Activated naive CD4-positive, alpha-beta T cell treated with anti-CD3 and anti-CD28 coated beads for 36 hours (primary cell): Measurements from ENCODE around the gene DAGLA. TPM values are rescaled to one million over a fixed set of nuclear protein-coding genes. Genes with fewer than 3 reads are reported as not detected.

Experiments used
- CTCF ChIA-PET: fragments of 350-600 bp; sonication (Branson Sonifier 250); formaldehyde crosslinking; loops from one replicate; lab custom pipeline; 2021; ENCODE audit warnings: antibody characterized with exemption; lab: Charles Lee
- DNase-seq: peaks from one replicate; pipeline ENCODE4 v3.0.0-alpha.2; 2020
- H3K27ac Mint-ChIP-seq: one replicate; pipeline ENCODE4 v1.8.0; 2021; ENCODE audit warnings: mild to moderate bottlenecking, mixed read lengths
- H3K27me3 Mint-ChIP-seq: one replicate; pipeline ENCODE4 v1.8.0; 2021; ENCODE audit warnings: low read depth, mixed read lengths
- H3K36me3 Mint-ChIP-seq: one replicate; pipeline ENCODE4 v1.8.0; 2021; ENCODE audit warnings: low read depth, mixed read lengths
- H3K4me1 Mint-ChIP-seq: one replicate; pipeline ENCODE4 v1.8.0; 2021; ENCODE audit warnings: low read depth, mixed read lengths
- H3K4me3 Mint-ChIP-seq: one replicate; pipeline ENCODE4 v1.8.0; 2021; ENCODE audit warnings: mild to moderate bottlenecking, moderate library complexity, mixed read lengths
- H3K9me3 Mint-ChIP-seq: one replicate; pipeline ENCODE4 v1.8.0; 2021; ENCODE audit warnings: mixed read lengths
- intact Hi-C: fragments of 100-400 bp; cut with micrococcal nuclease; formaldehyde crosslinking; loops from one replicate; pipeline ENCODE4 v1.15.1; 2023
- total RNA-seq, 2 experiments: library from RNA; stranded (reverse); gene quantifications; one replicate each; pipeline ENCODE4 v1.2.3, GENCODE V29; 2021

DAGLA gene
- total RNA-seq, 2 experiments from 2014 or later, result 0.02 to 0.07 TPM

GRCh38 chr11:61695917-61696316 is 15.7 kb downstream of the DAGLA start:
- peak; percentile 98 for DNase-seq
- no peaks in the 10 kb centered on the region for H3K27me3 Mint-ChIP-seq
- H3K4me1 Mint-ChIP-seq, result peaks cover 28% of the 10 kb centered on the region
- H3K27ac Mint-ChIP-seq, result no peak overlapping the region
- no peak overlapping the region for H3K4me3 Mint-ChIP-seq
- intact Hi-C loops, result loop anchor here (1.0 to 5.0 kb wide), 3 partner anchors 16 to 276 kb away; partner anchors contain the start of gene DAGLA
- H3K9me3 Mint-ChIP-seq, result no peaks in the 10 kb centered on the region
- no peaks in the 10 kb centered on the region for H3K36me3 Mint-ChIP-seq
- CTCF ChIA-PET, result interaction anchor here (2.1 kb wide), 1 partner anchor 37 kb away, joined by 8 read pairs; no protein-coding TSS in a partner anchor

GRCh38 chr11:61696602-61697001 is 16.4 kb downstream of the DAGLA start:
- CTCF ChIA-PET, result interaction anchor here (3.0 kb wide), 1 partner anchor 37 kb away, joined by 11 read pairs; no protein-coding TSS in a partner anchor
- Mint-ChIP-seq H3K4me1 (peaks cover 28% of the 10 kb centered on the region), H3K27me3 (no peaks in the 10 kb centered on the region), H3K36me3 (no peaks in the 10 kb centered on the region), H3K27ac (peak overlapping the region; percentile 36), H3K4me3 (no peak overlapping the region), H3K9me3 (no peaks in the 10 kb centered on the region)
- intact Hi-C loops, result loop anchor here (1.0 to 5.0 kb wide), 3 partner anchors 16 to 276 kb away; partner anchors contain the start of gene DAGLA
- no peak for DNase-seq

- intact Hi-C loops, result loop anchor here (5.0 kb wide), 1 partner anchor 275 kb away; no protein-coding TSS in a partner anchor
- Mint-ChIP-seq H3K4me3 (no peak overlapping the region), H3K9me3 (no peaks in the 10 kb centered on the region), H3K36me3 (no peaks in the 10 kb centered on the region), H3K27ac (no peak overlapping the region), H3K4me1 (peaks cover 28% of the 10 kb centered on the region), H3K27me3 (no peaks in the 10 kb centered on the region)
- CTCF ChIA-PET, result interaction anchor here (0.6 to 3.0 kb wide), 2 partner anchors 37 to 232 kb away, joined by 3 to 11 read pairs; no protein-coding TSS in a partner anchor
- no peak for DNase-seq
These were observed 16.9 kb downstream of the DAGLA start for GRCh38 chr11:61697078-61697502.

GRCh38 chr11:61697764-61698163 is 17.6 kb downstream of the DAGLA start:
- Mint-ChIP-seq H3K4me3 (no peak overlapping the region), H3K27ac (no peak overlapping the region), H3K4me1 (peaks cover 28% of the 10 kb centered on the region), H3K9me3 (no peaks in the 10 kb centered on the region), H3K27me3 (no peaks in the 10 kb centered on the region), H3K36me3 (no peaks in the 10 kb centered on the region)
- CTCF ChIA-PET, result interaction anchor here (0.8 to 3.0 kb wide), 2 partner anchors 36 to 474 kb away, joined by 4 to 11 read pairs; no protein-coding TSS in a partner anchor
- DNase-seq, result no peak
- intact Hi-C loops, result loop anchor here (5.0 kb wide), 1 partner anchor 275 kb away; no protein-coding TSS in a partner anchor

GRCh38 chr11:61698173-61698948 is 18.2 kb downstream of the DAGLA start:
- intact Hi-C loops, result loop anchor here (5.0 kb wide), 1 partner anchor 274 kb away; no protein-coding TSS in a partner anchor

GRCh38 chr11:61699737-61700160 is 19.6 kb downstream of the DAGLA start:
- no peak for DNase-seq
- Mint-ChIP-seq H3K36me3 (no peaks in the 10 kb centered on the region), H3K27ac (no peak overlapping the region), H3K27me3 (no peaks in the 10 kb centered on the region), H3K9me3 (no peaks in the 10 kb centered on the region), H3K4me1 (peaks cover 28% of the 10 kb centered on the region), H3K4me3 (no peak overlapping the region)
- intact Hi-C loops, result loop anchor here (5.0 kb wide), 1 partner anchor 273 kb away; no protein-coding TSS in a partner anchor
- CTCF ChIA-PET, result interaction anchor here (1.5 kb wide), 1 partner anchor 11 kb away, joined by 3 read pairs; no protein-coding TSS in a partner anchor

More at GRCh38 chr11:61698173-61698948, 18.2 kb downstream of the DAGLA start:
- no peaks in the 10 kb centered on the region for H3K27me3 Mint-ChIP-seq
- DNase-seq, result no peak
- no peaks in the 10 kb centered on the region for H3K9me3 Mint-ChIP-seq
- no peaks in the 10 kb centered on the region for H3K36me3 Mint-ChIP-seq
- H3K27ac Mint-ChIP-seq, result no peak overlapping the region
- peaks cover 28% of the 10 kb centered on the region for H3K4me1 Mint-ChIP-seq
- CTCF ChIA-PET, result interaction anchor here (0.8 to 3.0 kb wide), 3 partner anchors 10 to 473 kb away, joined by 3 to 11 read pairs (median 4); no protein-coding TSS in a partner anchor
- H3K4me3 Mint-ChIP-seq, result no peak overlapping the region

GRCh38 chr11:61700212-61700611 is 20.0 kb downstream of the DAGLA start:
- no peak for DNase-seq
- no peaks in the 10 kb centered on the region for H3K27me3 Mint-ChIP-seq
- CTCF ChIA-PET, result no interaction called here
- intact Hi-C loops, result no loop called here
- no peak overlapping the region for H3K4me3 Mint-ChIP-seq
- H3K27ac Mint-ChIP-seq, result no peak overlapping the region
- no peaks in the 10 kb centered on the region for H3K9me3 Mint-ChIP-seq
- no peaks in the 10 kb centered on the region for H3K36me3 Mint-ChIP-seq
- H3K4me1 Mint-ChIP-seq, result peaks cover 28% of the 10 kb centered on the region

- no peaks in the 10 kb centered on the region for H3K27me3 Mint-ChIP-seq
- H3K27ac Mint-ChIP-seq, result no peak overlapping the region
- no peaks in the 10 kb centered on the region for H3K36me3 Mint-ChIP-seq
- CTCF ChIA-PET, result no interaction called here
- H3K4me3 Mint-ChIP-seq, result no peak overlapping the region
- peaks cover 25% of the 10 kb centered on the region for H3K4me1 Mint-ChIP-seq
- intact Hi-C loops, result no loop called here
- no peak for DNase-seq
- H3K9me3 Mint-ChIP-seq, result no peaks in the 10 kb centered on the region
These were observed 20.5 kb downstream of the DAGLA start for GRCh38 chr11:61700720-61701119.

- Mint-ChIP-seq H3K36me3 (no peaks in the 10 kb centered on the region), H3K27me3 (no peaks in the 10 kb centered on the region), H3K4me3 (no peak overlapping the region), H3K4me1 (peaks cover 19% of the 10 kb centered on the region), H3K9me3 (no peaks in the 10 kb centered on the region), H3K27ac (no peak overlapping the region)
- CTCF ChIA-PET, result interaction anchor here (0.6 to 1.3 kb wide), 4 partner anchors 20 to 1322 kb away, joined by 3 to 6 read pairs (median 5); no protein-coding TSS in a partner anchor
- intact Hi-C loops, result no loop called here
- no peak for DNase-seq
These were observed 21.2 kb downstream of the DAGLA start for GRCh38 chr11:61701242-61701886.

- Mint-ChIP-seq H3K9me3 (no peaks in the 10 kb centered on the region), H3K36me3 (no peaks in the 10 kb centered on the region), H3K27ac (no peak overlapping the region), H3K27me3 (no peaks in the 10 kb centered on the region), H3K4me1 (peaks cover 9% of the 10 kb centered on the region), H3K4me3 (no peak overlapping the region)
- intact Hi-C loops, result no loop called here
- DNase-seq, result no peak
- CTCF ChIA-PET, result interaction anchor here (1.3 kb wide), 1 partner anchor 30 kb away, joined by 5 read pairs; no protein-coding TSS in a partner anchor
These were observed 22.6 kb downstream of the DAGLA start for GRCh38 chr11:61702701-61703312.

- no peaks in the 10 kb centered on the region for H3K36me3 Mint-ChIP-seq
- no peak for DNase-seq
- CTCF ChIA-PET, result interaction anchor here (1.1 kb wide), 1 partner anchor 29 kb away, joined by 6 read pairs; no protein-coding TSS in a partner anchor
- H3K4me1 Mint-ChIP-seq, result no peaks in the 10 kb centered on the region
- intact Hi-C loops, result no loop called here
- H3K27ac Mint-ChIP-seq, result no peak overlapping the region
- H3K27me3 Mint-ChIP-seq, result no peaks in the 10 kb centered on the region
- H3K4me3 Mint-ChIP-seq, result no peak overlapping the region
- no peaks in the 10 kb centered on the region for H3K9me3 Mint-ChIP-seq
These were observed 24.6 kb downstream of the DAGLA start for GRCh38 chr11:61704838-61705237.
